ENCODE measurements around the gene PIH1D1. TPM values are rescaled to one million over a fixed set of nuclear protein-coding genes. Genes with fewer than 3 reads are reported as not detected.

Gene PIH1D1
- total and polyA plus RNA-seq, 4 donors, result 41.4 to 59.4 (median 47.2) TPM

DNA sequence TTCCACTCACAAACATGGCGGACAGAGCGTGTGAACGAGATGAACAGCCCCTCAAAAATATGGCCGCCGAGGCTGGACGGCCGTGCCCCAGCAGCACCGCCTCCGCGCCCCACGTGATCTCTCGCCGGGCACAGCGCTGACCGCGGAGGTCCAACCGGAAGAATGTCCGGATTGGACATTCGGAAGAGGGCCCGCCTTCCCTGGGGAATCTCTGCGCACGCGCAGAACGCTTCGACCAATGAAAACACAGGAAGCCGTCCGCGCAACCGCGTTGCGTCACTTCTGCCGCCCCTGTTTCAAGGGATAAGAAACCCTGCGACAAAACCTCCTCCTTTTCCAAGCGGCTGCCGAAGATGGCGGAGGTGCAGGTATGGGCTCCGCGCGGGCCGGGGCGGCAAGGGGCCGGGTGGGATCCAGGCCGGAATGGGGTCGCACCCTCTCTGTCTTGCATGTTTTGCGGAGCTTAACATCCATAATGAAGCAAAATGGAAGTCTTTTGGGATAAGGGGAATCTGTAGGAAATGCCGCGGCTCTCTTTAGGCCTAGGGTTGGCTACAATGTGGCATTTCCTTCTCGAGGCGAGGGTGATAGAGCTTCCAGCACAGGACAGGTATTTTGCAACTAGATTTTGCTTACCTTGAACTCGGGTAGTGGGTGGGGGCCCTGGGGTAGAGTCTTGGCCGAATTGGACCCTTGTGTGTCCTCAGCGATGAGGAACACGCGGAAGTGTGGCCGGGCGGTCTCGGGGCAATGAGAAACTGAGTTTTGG is 35.8 kb upstream of the PIH1D1 start, which contains the start of gene RPL13A (continued):
- TF ChIP-seq, protein P1, sequence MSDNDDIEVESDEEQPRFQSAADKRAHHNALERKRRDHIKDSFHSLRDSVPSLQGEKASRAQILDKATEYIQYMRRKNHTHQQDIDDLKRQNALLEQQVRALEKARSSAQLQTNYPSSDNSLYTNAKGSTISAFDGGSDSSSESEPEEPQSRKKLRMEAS (IDR thresholded peaks at IDR 0.05), result peak; percentile 29
- peak; percentile 81 for TF ChIP-seq SP1 (IDR thresholded peaks at IDR 0.05)
- TF ChIP-seq FOXA1 (IDR thresholded peaks at IDR 0.05), result peak; percentile 44
- peak; percentile 30 to 33 for TF ChIP-seq JUND (IDR thresholded peaks at IDR 0.05)
- peak in 1 of 2 donors; percentile 49 for TF ChIP-seq HNF4A (conservative IDR thresholded peaks at IDR 0.05)
- TF ChIP-seq, protein P2, sequence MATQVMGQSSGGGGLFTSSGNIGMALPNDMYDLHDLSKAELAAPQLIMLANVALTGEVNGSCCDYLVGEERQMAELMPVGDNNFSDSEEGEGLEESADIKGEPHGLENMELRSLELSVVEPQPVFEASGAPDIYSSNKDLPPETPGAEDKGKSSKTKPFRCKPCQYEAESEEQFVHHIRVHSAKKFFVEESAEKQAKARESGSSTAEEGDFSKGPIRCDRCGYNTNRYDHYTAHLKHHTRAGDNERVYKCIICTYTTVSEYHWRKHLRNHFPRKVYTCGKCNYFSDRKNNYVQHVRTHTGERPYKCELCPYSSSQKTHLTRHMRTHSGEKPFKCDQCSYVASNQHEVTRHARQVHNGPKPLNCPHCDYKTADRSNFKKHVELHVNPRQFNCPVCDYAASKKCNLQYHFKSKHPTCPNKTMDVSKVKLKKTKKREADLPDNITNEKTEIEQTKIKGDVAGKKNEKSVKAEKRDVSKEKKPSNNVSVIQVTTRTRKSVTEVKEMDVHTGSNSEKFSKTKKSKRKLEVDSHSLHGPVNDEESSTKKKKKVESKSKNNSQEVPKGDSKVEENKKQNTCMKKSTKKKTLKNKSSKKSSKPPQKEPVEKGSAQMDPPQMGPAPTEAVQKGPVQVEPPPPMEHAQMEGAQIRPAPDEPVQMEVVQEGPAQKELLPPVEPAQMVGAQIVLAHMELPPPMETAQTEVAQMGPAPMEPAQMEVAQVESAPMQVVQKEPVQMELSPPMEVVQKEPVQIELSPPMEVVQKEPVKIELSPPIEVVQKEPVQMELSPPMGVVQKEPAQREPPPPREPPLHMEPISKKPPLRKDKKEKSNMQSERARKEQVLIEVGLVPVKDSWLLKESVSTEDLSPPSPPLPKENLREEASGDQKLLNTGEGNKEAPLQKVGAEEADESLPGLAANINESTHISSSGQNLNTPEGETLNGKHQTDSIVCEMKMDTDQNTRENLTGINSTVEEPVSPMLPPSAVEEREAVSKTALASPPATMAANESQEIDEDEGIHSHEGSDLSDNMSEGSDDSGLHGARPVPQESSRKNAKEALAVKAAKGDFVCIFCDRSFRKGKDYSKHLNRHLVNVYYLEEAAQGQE (IDR thresholded peaks at IDR 0.05), result peak; percentile 97
- TF ChIP-seq TAF1 (conservative IDR thresholded peaks at IDR 0.05), result peak; percentile 99
- TF ChIP-seq HNF4G (IDR thresholded peaks at IDR 0.05), result no peak

DNA sequence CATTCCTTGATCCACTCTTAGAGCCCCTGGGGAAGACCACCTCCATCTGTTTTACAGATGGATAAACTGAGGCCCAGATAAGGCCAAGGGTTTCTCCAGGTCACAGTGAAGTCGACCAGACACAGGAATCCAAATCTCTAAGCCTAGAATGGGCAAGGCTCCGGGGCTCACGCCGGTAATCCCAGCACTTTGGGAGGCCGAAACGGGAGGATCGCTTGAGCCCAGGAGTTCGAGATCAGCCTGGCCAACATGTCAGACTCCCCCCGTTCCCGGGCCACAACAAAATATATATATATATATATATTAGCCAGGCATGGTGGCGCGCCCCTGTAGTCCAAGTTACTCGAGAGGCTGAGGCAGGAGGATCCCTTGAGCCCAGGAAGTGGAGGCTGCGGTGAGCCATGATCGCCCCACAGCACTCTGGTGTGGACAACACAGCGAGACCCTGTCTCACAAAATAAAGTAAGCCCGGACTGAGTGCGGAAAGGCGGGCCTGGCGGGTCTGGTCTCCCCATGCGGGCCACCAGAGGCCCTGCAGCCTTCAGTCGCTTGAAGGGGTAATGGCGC is 35.2 kb upstream of the PIH1D1 start:
- DNase-seq (ENCODE audit: low spot score), result no peak

DNA sequence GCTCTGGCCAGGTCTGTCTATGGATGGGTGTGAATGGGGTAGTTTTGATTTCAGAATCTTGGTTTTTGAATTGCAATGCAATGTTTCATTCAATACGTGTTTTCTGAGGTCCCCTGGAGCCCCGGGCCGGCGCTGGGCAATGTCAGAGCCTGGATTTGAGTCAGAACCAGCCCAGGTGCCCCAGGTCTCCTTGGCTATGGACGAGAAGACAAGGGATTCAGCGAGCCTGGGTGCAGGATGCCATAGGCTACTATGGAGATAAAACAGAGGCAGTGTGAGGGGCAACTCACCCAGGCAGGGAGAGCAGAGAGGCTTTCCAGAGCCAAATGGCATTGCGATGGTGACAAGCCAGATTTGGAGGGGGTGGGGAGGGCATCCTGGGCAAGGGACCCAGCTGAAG is 34.6 kb upstream of the PIH1D1 start:
- Histone ChIP-seq H3K9me3 (ENCODE audit: control insufficient read depth in 4 of 4, low read length in 3 of 4) (no peaks in the 10 kb centered on the region), H3K4me1 (ENCODE audit: control insufficient read depth in 4 of 4, insufficient read depth in 4 of 4, low read length in 3 of 4) (peaks cover 0 to 21% (median 16%) of the 10 kb centered on the region in 4 donors), H3K36me3 (ENCODE audit: control insufficient read depth in 4 of 4, insufficient read depth in 3 of 4, low read depth in 1 of 4, low read length in 3 of 4) (peaks cover 15 to 18% (median 17%) of the 10 kb centered on the region in 4 donors), H3K27me3 (ENCODE audit: control insufficient read depth in 4 of 4, insufficient read depth in 4 of 4, low read length in 3 of 4) (no peaks in the 10 kb centered on the region), H3K27ac (ENCODE audit: low read depth in 1 of 2, low read length in 2 of 2) (no peak overlapping the region), H3K4me3 (ENCODE audit: low read depth in 1 of 3, low read length in 3 of 3) (no peak overlapping the region), H3K9ac (ENCODE audit: low read depth in 1 of 2, low read length in 2 of 2) (no peak overlapping the region)
- TF ChIP-seq JUND (IDR thresholded peaks at IDR 0.05), result no peak
- TF ChIP-seq GABPA (IDR thresholded peaks at IDR 0.05 in 1 of 2, conservative IDR thresholded peaks at IDR 0.05 in 1 of 2), result no peak
- TF ChIP-seq HNF4A (conservative IDR thresholded peaks at IDR 0.05), result no peak
- no peak for DNase-seq (ENCODE audit: low spot score)
- 92% methylated on average over 7 of the region's 7 CpGs for WGBS

More for the DNA sequence above, 35.2 kb upstream of the PIH1D1 start:
- Histone ChIP-seq H3K27ac (ENCODE audit: low read depth in 1 of 2, low read length in 2 of 2) (peak overlapping the region; percentile 28 to 74), H3K27me3 (ENCODE audit: control insufficient read depth in 4 of 4, insufficient read depth in 4 of 4, low read length in 3 of 4) (no peaks in the 10 kb centered on the region), H3K4me3 (ENCODE audit: low read depth in 1 of 3, low read length in 3 of 3) (peak overlapping the region; percentile 16 to 35 (median 32)), H3K9me3 (ENCODE audit: control insufficient read depth in 4 of 4, low read length in 3 of 4) (no peaks in the 10 kb centered on the region), H3K9ac (ENCODE audit: low read depth in 1 of 2, low read length in 2 of 2) (no peak overlapping the region), H3K36me3 (ENCODE audit: control insufficient read depth in 4 of 4, insufficient read depth in 3 of 4, low read depth in 1 of 4, low read length in 3 of 4) (peaks cover 15 to 23% (median 21%) of the 10 kb centered on the region in 4 donors), H3K4me1 (ENCODE audit: control insufficient read depth in 4 of 4, insufficient read depth in 4 of 4, low read length in 3 of 4) (peaks cover 0 to 21% (median 16%) of the 10 kb centered on the region in 4 donors)
- 63% methylated on average over 23 of the region's 23 CpGs for WGBS
- TF ChIP-seq EGR1 (IDR thresholded peaks at IDR 0.05; ENCODE audit: low read depth in 2 of 2) (no peak), YY1 (IDR thresholded peaks at IDR 0.05) (no peak)
